ENCODE data around the gene SCFD2.

Gene SCFD2

DNA sequence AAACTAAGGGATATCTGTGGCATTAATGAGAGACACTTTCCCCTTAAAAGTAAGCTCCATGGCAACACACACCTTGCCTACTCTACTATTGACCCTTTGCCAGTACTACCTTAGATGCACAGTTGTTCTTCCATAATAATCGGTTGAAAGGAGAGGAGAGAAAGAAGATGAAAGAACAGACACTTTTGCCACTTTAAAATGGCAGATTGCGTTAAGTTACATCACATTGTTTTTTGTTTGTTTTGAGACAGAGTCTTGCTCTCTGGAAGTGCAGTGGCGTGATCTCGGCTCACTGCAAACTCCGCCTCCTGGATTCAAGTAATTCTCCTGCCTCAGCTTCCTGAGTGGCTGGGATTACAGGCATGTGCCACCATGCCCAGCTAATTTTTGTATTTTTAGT lies 239.8 kb downstream of the SCFD2 start:
- H3K27me3 ChIP-seq (ENCODE audit: insufficient read depth, poor library complexity, severe bottlenecking), result no peaks in the 10 kb centered on the region
- no peak for DNase-seq (ENCODE audit: low read depth in 1 of 2, low spot score in 1 of 2)

DNA sequence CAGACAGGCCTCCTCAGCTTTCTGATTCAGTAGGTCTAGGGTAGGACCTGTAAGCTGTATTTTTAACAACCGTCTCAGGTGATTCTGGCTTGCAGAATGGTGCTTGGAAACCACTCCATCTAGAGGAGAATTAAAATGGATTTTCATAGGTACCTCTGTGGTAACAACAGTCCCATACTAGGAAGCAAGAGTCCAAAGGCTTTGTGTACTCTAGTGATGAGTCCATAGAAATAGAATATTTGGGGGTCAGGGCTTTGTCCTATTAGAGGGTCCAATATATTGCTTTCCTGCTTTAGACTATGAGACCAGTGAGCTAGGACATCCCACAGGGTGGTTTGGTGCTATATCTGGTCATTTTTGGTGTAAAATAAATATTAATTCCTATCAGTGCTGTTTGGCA lies 242.0 kb downstream of the SCFD2 start:
- no peak overlapping the region for H3K4me3 ChIP-seq (replicated peaks; ENCODE audit: insufficient read depth, low read length)
- TF ChIP-seq, protein P1, sequence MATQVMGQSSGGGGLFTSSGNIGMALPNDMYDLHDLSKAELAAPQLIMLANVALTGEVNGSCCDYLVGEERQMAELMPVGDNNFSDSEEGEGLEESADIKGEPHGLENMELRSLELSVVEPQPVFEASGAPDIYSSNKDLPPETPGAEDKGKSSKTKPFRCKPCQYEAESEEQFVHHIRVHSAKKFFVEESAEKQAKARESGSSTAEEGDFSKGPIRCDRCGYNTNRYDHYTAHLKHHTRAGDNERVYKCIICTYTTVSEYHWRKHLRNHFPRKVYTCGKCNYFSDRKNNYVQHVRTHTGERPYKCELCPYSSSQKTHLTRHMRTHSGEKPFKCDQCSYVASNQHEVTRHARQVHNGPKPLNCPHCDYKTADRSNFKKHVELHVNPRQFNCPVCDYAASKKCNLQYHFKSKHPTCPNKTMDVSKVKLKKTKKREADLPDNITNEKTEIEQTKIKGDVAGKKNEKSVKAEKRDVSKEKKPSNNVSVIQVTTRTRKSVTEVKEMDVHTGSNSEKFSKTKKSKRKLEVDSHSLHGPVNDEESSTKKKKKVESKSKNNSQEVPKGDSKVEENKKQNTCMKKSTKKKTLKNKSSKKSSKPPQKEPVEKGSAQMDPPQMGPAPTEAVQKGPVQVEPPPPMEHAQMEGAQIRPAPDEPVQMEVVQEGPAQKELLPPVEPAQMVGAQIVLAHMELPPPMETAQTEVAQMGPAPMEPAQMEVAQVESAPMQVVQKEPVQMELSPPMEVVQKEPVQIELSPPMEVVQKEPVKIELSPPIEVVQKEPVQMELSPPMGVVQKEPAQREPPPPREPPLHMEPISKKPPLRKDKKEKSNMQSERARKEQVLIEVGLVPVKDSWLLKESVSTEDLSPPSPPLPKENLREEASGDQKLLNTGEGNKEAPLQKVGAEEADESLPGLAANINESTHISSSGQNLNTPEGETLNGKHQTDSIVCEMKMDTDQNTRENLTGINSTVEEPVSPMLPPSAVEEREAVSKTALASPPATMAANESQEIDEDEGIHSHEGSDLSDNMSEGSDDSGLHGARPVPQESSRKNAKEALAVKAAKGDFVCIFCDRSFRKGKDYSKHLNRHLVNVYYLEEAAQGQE (IDR thresholded peaks at IDR 0.05; ENCODE audit: insufficient replicate concordance, low read depth), result no peak
- TF ChIP-seq POLR2AphosphoS5 (IDR thresholded peaks at IDR 0.05; ENCODE audit: low read depth), result no peak
- TF ChIP-seq, protein P2, sequence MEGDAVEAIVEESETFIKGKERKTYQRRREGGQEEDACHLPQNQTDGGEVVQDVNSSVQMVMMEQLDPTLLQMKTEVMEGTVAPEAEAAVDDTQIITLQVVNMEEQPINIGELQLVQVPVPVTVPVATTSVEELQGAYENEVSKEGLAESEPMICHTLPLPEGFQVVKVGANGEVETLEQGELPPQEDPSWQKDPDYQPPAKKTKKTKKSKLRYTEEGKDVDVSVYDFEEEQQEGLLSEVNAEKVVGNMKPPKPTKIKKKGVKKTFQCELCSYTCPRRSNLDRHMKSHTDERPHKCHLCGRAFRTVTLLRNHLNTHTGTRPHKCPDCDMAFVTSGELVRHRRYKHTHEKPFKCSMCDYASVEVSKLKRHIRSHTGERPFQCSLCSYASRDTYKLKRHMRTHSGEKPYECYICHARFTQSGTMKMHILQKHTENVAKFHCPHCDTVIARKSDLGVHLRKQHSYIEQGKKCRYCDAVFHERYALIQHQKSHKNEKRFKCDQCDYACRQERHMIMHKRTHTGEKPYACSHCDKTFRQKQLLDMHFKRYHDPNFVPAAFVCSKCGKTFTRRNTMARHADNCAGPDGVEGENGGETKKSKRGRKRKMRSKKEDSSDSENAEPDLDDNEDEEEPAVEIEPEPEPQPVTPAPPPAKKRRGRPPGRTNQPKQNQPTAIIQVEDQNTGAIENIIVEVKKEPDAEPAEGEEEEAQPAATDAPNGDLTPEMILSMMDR (IDR thresholded peaks at IDR 0.05; ENCODE audit: insufficient read depth, low read length), result no peak
- no peak for TF ChIP-seq SPI1 (IDR thresholded peaks at IDR 0.05; ENCODE audit: borderline replicate concordance, low read depth)
- TF ChIP-seq GABPA (IDR thresholded peaks at IDR 0.05; ENCODE audit: low read depth), result no peak
- no peaks in the 10 kb centered on the region for H3K27me3 ChIP-seq (ENCODE audit: insufficient read depth, poor library complexity, severe bottlenecking)
- no peak overlapping the region for H3K27ac ChIP-seq (replicated peaks)
- DNase-seq (ENCODE audit: low read depth in 1 of 2, low spot score in 1 of 2), result no peak

More for the DNA sequence above, 239.8 kb downstream of the SCFD2 start:
- no peak for TF ChIP-seq POLR2AphosphoS5 (IDR thresholded peaks at IDR 0.05; ENCODE audit: low read depth)
- TF ChIP-seq SPI1 (IDR thresholded peaks at IDR 0.05; ENCODE audit: borderline replicate concordance, low read depth), result no peak
- TF ChIP-seq, protein P2 (IDR thresholded peaks at IDR 0.05; ENCODE audit: insufficient read depth, low read length), result no peak
- TF ChIP-seq, protein P1 (IDR thresholded peaks at IDR 0.05; ENCODE audit: insufficient replicate concordance, low read depth), result no peak
- no peak for TF ChIP-seq GABPA (IDR thresholded peaks at IDR 0.05; ENCODE audit: low read depth)
- no peak overlapping the region for H3K4me3 ChIP-seq (replicated peaks; ENCODE audit: insufficient read depth, low read length)
- no peak overlapping the region for H3K27ac ChIP-seq (replicated peaks)

DNA sequence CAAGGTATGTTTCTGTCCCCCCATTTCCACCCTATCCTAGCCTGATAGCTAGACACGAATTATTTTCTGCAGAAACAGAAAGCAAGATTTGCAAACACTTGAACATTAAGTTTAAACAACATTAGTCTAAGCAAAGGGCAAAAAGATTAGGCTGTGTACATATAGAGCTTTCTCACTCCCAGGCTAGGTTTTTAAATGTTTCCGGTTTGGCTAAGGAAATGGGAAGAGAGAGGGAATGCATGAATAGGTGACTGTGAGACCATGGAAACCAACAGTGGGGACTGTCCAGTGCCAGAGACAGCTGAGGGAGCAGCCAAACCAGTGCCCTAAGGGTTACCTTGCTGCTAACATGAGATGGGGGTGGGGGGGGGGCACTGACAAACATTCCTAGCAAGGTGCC lies 242.7 kb downstream of the SCFD2 start:
- TF ChIP-seq POLR2AphosphoS5 (IDR thresholded peaks at IDR 0.05; ENCODE audit: low read depth) (no peak), SPI1 (IDR thresholded peaks at IDR 0.05; ENCODE audit: borderline replicate concordance, low read depth) (no peak), GABPA (IDR thresholded peaks at IDR 0.05; ENCODE audit: low read depth) (no peak)
- TF ChIP-seq, protein P2 (IDR thresholded peaks at IDR 0.05; ENCODE audit: insufficient read depth, low read length), result no peak
- TF ChIP-seq, protein P1 (IDR thresholded peaks at IDR 0.05; ENCODE audit: insufficient replicate concordance, low read depth), result no peak
- Histone ChIP-seq H3K4me3 (replicated peaks; ENCODE audit: insufficient read depth, low read length) (no peak overlapping the region), H3K27me3 (ENCODE audit: insufficient read depth, poor library complexity, severe bottlenecking) (no peaks in the 10 kb centered on the region), H3K27ac (replicated peaks) (no peak overlapping the region)
- DNase-seq (ENCODE audit: low read depth in 1 of 2, low spot score in 1 of 2), result no peak

All from HL-60 (cell line).